Measurements from ENCODE around the gene ORAI2. TPM values are rescaled to one million over a fixed set of nuclear protein-coding genes. Genes with fewer than 3 reads are reported as not detected.

ORAI2 gene
- polyA plus RNA-seq, 2 of the 4 experiments (the other 2 are of a cell fraction): 12.8 to 22.1 TPM

GRCh38 chr7:102390697-102391484 lies 42.5 kb upstream of the ORAI2 start (continued):
- TF ChIP-seq NPAS2 (CRISPR knock-in tag; IDR thresholded peaks at IDR 0.05; ENCODE audit: borderline replicate concordance) (no peak), ELK1 (IDR thresholded peaks at IDR 0.05; ENCODE audit: low read depth, low read length) (no peak), ZC3H11A (IDR thresholded peaks at IDR 0.05) (peak; percentile 79), ZNF302 (CRISPR knock-in tag; IDR thresholded peaks at IDR 0.05) (no peak), RARB (CRISPR knock-in tag; IDR thresholded peaks at IDR 0.05) (no peak), MAZ (IDR thresholded peaks at IDR 0.05; ENCODE audit: borderline replicate concordance, low read depth, low read length) (no peak), CBX2 (IDR thresholded peaks at IDR 0.05; ENCODE audit: borderline replicate concordance, low read depth) (no peak)

- ChIA-PET CTCF (interaction anchor here (1.2 to 6.7 kb wide), 8 partner anchors 9 to 852 kb away, joined by 3 to 67 read pairs (median 14); no protein-coding TSS in a partner anchor), POLR2A (no interaction called here)
- peaks cover 9% of the 10 kb centered on the region for H3K4me1 ChIP-seq
- H3K4me3 ChIP-seq: no peak overlapping the region
- FAIRE-seq (no peak), ATAC-seq (no peak), DNase-seq (ENCODE audit: low read depth in 1 of 2, low spot score in 1 of 2) (no peak)
- TF ChIP-seq CBX2 (IDR thresholded peaks at IDR 0.05; ENCODE audit: borderline replicate concordance, low read depth) (no peak), ZC3H11A (IDR thresholded peaks at IDR 0.05) (no peak), ZFP36 (IDR thresholded peaks at IDR 0.05; ENCODE audit: borderline replicate concordance, partially characterized antibody) (peak; percentile 87), POLR2AphosphoS2 (conservative IDR thresholded peaks at IDR 0.05; ENCODE audit: low read length) (no peak)
- 88% methylated on average over 1 of the region's 1 CpG for WGBS (ENCODE audit: missing lambda C conversion rate)
- no peak overlapping the region for H3K4me2 ChIP-seq
- H3K27ac ChIP-seq: no peak overlapping the region
- H3K9me3 ChIP-seq: no peaks in the 10 kb centered on the region
These were observed 41.0 kb upstream of the ORAI2 start for GRCh38 chr7:102392330-102392729.

- POLR2A ChIA-PET: interaction anchor here (1.1 kb wide), 1 partner anchor 120 kb away, joined by 3 read pairs; no protein-coding TSS in a partner anchor
- ATAC-seq (no peak), FAIRE-seq (no peak), DNase-seq (ENCODE audit: low read depth in 1 of 2, low spot score in 1 of 2) (no peak)
- CTCF ChIA-PET: interaction anchor here (0.8 to 6.7 kb wide), 3 partner anchors 12 to 114 kb away, joined by 3 to 67 read pairs (median 41); no protein-coding TSS in a partner anchor
- Histone ChIP-seq H3K9me3 (no peaks in the 10 kb centered on the region), H3K4me1 (peaks cover 11% of the 10 kb centered on the region), H3K4me3 (no peak overlapping the region), H3K27ac (no peak overlapping the region), H3K4me2 (no peak overlapping the region)
- WGBS (ENCODE audit: missing lambda C conversion rate): 93% methylated on average over 9 of the region's 9 CpGs
- no peak for TF ChIP-seq HDAC2 (IDR thresholded peaks at IDR 0.05)
- no peak for TF ChIP-seq MYC (IDR thresholded peaks at IDR 0.05; ENCODE audit: borderline replicate concordance, low read length)
- TF ChIP-seq TFCP2L1 (CRISPR knock-in tag; IDR thresholded peaks at IDR 0.05): no peak
- no peak for TF ChIP-seq HOXA7 (CRISPR knock-in tag; IDR thresholded peaks at IDR 0.05)
- TF ChIP-seq TP53 (CRISPR knock-in tag; IDR thresholded peaks at IDR 0.05): no peak
- no peak for TF ChIP-seq ZFP36 (IDR thresholded peaks at IDR 0.05; ENCODE audit: borderline replicate concordance, partially characterized antibody)
- TF ChIP-seq FOSB (CRISPR knock-in tag; IDR thresholded peaks at IDR 0.05): no peak
- TF ChIP-seq E2F6 (IDR thresholded peaks at IDR 0.05; ENCODE audit: borderline replicate concordance, low read depth): no peak
- TF ChIP-seq CHD2 (IDR thresholded peaks at IDR 0.05; ENCODE audit: low read length, partially characterized antibody): no peak
These were observed 39.9 kb upstream of the ORAI2 start for GRCh38 chr7:102393467-102393866.

GRCh38 chr7:102395592-102395872 lies 37.8 kb upstream of the ORAI2 start:
- FAIRE-seq: no peak
- no peak for TF ChIP-seq BCL3 (IDR thresholded peaks at IDR 0.05)
- no peak for TF ChIP-seq MYC (IDR thresholded peaks at IDR 0.05; ENCODE audit: borderline replicate concordance, low read length)
- TF ChIP-seq NR3C1 (IDR thresholded peaks at IDR 0.05): no peak
- no peak for TF ChIP-seq EP300 (IDR thresholded peaks at IDR 0.05)
- no peak for TF ChIP-seq REST (IDR thresholded peaks at IDR 0.05)
- no peak for TF ChIP-seq SREBF2 (IDR thresholded peaks at IDR 0.05)
- no peak for TF ChIP-seq ZSCAN20 (CRISPR knock-in tag; IDR thresholded peaks at IDR 0.05)
- H3K9me3 ChIP-seq: no peaks in the 10 kb centered on the region
- CTCF ChIA-PET: interaction anchor here (0.6 to 6.7 kb wide), 5 partner anchors 10 to 1252 kb away, joined by 3 to 41 read pairs (median 7); no protein-coding TSS in a partner anchor
- DNase-seq (ENCODE audit: low read depth in 1 of 2, low spot score in 1 of 2): no peak
- peak overlapping the region; percentile 81 to 89 for H3K27ac ChIP-seq
- peaks cover 11% of the 10 kb centered on the region for H3K4me1 ChIP-seq
- H3K4me2 ChIP-seq: peak overlapping the region; percentile 96
- POLR2A ChIA-PET: interaction anchor here (0.6 to 2.0 kb wide), 3 partner anchors 17 to 122 kb away, joined by 3 to 7 read pairs (median 3); no protein-coding TSS in a partner anchor
- H3K4me3 ChIP-seq: peak overlapping the region; percentile 88
- WGBS (ENCODE audit: missing lambda C conversion rate): 31% methylated on average over 9 of the region's 9 CpGs
- ATAC-seq: no peak; a peak in 3 of 6 replicates
